Stomach (tissue), 4 donors: ENCODE results near the gene AIFM3.

Experiments
- CTCF ChIP-seq, 7 experiments: fragments of 450-650 bp in 4 of 7; fragments of 200-600 bp in 3 of 7; sonication (generic) in 3 of 7; IDR thresholded peaks; one replicate each; pipeline ENCODE4 v1.5.1; 2016 to 2019; ENCODE audit warnings: antibody characterized with exemption in 7 of 7, control low read depth in 2 of 7, mild to moderate bottlenecking in 1 of 7
- EP300 ChIP-seq: sonication (generic); formaldehyde crosslinking; IDR thresholded peaks from one replicate; pipeline ENCODE4 v1.6.1; 2017; ENCODE audit warnings: antibody characterized with exemption
- POLR2A ChIP-seq, 4 donors: fragments of 450-650 bp; IDR thresholded peaks; one replicate each; pipeline ENCODE4 v1.6.1; 2016; ENCODE audit warnings: antibody characterized with exemption in 4 of 4, control low read depth in 2 of 4, mild to moderate bottlenecking in 1 of 4, moderate library complexity in 1 of 4
- POLR2AphosphoS5 ChIP-seq, 3 donors: sonication (generic); formaldehyde crosslinking; IDR thresholded peaks; one replicate each; pipeline ENCODE4 v1.6.1; 2016; ENCODE audit warnings: antibody characterized with exemption in 3 of 3

GRCh38 chr22:20996031-20996410, 29.0 kb downstream of the AIFM3 start:
- no peak for TF ChIP-seq CTCF (IDR thresholded peaks at IDR 0.05)
- no peak for TF ChIP-seq POLR2A (IDR thresholded peaks at IDR 0.05)
- no peak for TF ChIP-seq POLR2AphosphoS5 (IDR thresholded peaks at IDR 0.05)
- no peak for TF ChIP-seq EP300
